ENCODE data around the gene INHA. TPM values are rescaled to one million over a fixed set of nuclear protein-coding genes. Genes with fewer than 3 reads are reported as not detected.

Gene INHA
- total RNA-seq, 1 donor from 2014 or later = 0.52 TPM

- Histone ChIP-seq H3K4me2 (ENCODE audit: low read length) (no peak overlapping the region), H3K27ac (ENCODE audit: low read depth, low read length) (no peak overlapping the region), H4K20me1 (ENCODE audit: insufficient read depth, low read length) (peaks cover 47% of the 10 kb centered on the region), H3K4me1 (ENCODE audit: insufficient read depth, low read length) (peaks cover 24% of the 10 kb centered on the region), H3K9me3 (ENCODE audit: insufficient read depth, low read depth, low read length) (no peaks in the 10 kb centered on the region), H3K4me3 (ENCODE audit: insufficient read depth, low read depth, low read length) (no peak overlapping the region), H3K9ac (ENCODE audit: low read length) (no peak overlapping the region), H3K36me3 (ENCODE audit: insufficient read depth, low read length) (peaks cover 13% of the 10 kb centered on the region), H2AFZ (ENCODE audit: low read depth, low read length) (no peak overlapping the region), H3K27me3 (ENCODE audit: insufficient read depth, low read length) (no peaks in the 10 kb centered on the region), H3K79me2 (ENCODE audit: insufficient read depth, low read length) (peaks cover 23% of the 10 kb centered on the region)
- peaks cover 7% of the 10 kb centered on the region for H3K4me1 Mint-ChIP-seq (ENCODE audit: low read depth, unreplicated experiment)
- peaks cover 9% of the 10 kb centered on the region for H3K36me3 Mint-ChIP-seq (ENCODE audit: low read depth, unreplicated experiment)
- TF ChIP-seq EZH2 (IDR thresholded peaks at IDR 0.05; ENCODE audit: insufficient read depth, low read length) = no peak
- TF ChIP-seq, protein P1, sequence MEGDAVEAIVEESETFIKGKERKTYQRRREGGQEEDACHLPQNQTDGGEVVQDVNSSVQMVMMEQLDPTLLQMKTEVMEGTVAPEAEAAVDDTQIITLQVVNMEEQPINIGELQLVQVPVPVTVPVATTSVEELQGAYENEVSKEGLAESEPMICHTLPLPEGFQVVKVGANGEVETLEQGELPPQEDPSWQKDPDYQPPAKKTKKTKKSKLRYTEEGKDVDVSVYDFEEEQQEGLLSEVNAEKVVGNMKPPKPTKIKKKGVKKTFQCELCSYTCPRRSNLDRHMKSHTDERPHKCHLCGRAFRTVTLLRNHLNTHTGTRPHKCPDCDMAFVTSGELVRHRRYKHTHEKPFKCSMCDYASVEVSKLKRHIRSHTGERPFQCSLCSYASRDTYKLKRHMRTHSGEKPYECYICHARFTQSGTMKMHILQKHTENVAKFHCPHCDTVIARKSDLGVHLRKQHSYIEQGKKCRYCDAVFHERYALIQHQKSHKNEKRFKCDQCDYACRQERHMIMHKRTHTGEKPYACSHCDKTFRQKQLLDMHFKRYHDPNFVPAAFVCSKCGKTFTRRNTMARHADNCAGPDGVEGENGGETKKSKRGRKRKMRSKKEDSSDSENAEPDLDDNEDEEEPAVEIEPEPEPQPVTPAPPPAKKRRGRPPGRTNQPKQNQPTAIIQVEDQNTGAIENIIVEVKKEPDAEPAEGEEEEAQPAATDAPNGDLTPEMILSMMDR (IDR thresholded peaks at IDR 0.05; ENCODE audit: insufficient read depth, low read depth, low read length) = no peak
- H3K9me3 Mint-ChIP-seq (ENCODE audit: unreplicated experiment) = no peaks in the 10 kb centered on the region
- H3K4me3 Mint-ChIP-seq (ENCODE audit: unreplicated experiment) = no peak overlapping the region
- no peak for DNase-seq (ENCODE audit: low read depth)
- H3K27ac Mint-ChIP-seq (ENCODE audit: unreplicated experiment) = peak overlapping the region; percentile 58
- no peak for FAIRE-seq
- H3K27me3 Mint-ChIP-seq (ENCODE audit: low read depth, unreplicated experiment) = peaks cover 10% of the 10 kb centered on the region
These were observed 35.1 kb upstream of the INHA start for GRCh38 chr2:219536967-219537366.

- FAIRE-seq = no peak
- H3K36me3 ChIP-seq (ENCODE audit: insufficient read depth, low read length) = peaks cover 13% of the 10 kb centered on the region
- no peaks in the 10 kb centered on the region for H3K9me3 ChIP-seq (ENCODE audit: insufficient read depth, low read depth, low read length)
- Mint-ChIP-seq H3K4me1 (ENCODE audit: low read depth, unreplicated experiment) (peaks cover 7% of the 10 kb centered on the region), H3K27me3 (ENCODE audit: low read depth, unreplicated experiment) (peaks cover 7% of the 10 kb centered on the region), H3K36me3 (ENCODE audit: low read depth, unreplicated experiment) (peaks cover 9% of the 10 kb centered on the region), H3K27ac (ENCODE audit: unreplicated experiment) (no peak overlapping the region), H3K9me3 (ENCODE audit: unreplicated experiment) (no peaks in the 10 kb centered on the region), H3K4me3 (ENCODE audit: unreplicated experiment) (no peak overlapping the region)
- H3K27ac ChIP-seq (ENCODE audit: low read depth, low read length) = no peak overlapping the region
- H3K9ac ChIP-seq (ENCODE audit: low read length) = peak overlapping the region; percentile 30
- H3K4me1 ChIP-seq (ENCODE audit: insufficient read depth, low read length) = peaks cover 30% of the 10 kb centered on the region
- no peak overlapping the region for H3K4me2 ChIP-seq (ENCODE audit: low read length)
- H3K4me3 ChIP-seq (ENCODE audit: insufficient read depth, low read depth, low read length) = no peak overlapping the region
- TF ChIP-seq EZH2 (IDR thresholded peaks at IDR 0.05; ENCODE audit: insufficient read depth, low read length) = no peak
- TF ChIP-seq, protein P1 (IDR thresholded peaks at IDR 0.05; ENCODE audit: insufficient read depth, low read depth, low read length) = no peak
- H2AFZ ChIP-seq (ENCODE audit: low read depth, low read length) = no peak overlapping the region
- H3K27me3 ChIP-seq (ENCODE audit: insufficient read depth, low read length) = no peaks in the 10 kb centered on the region
- peaks cover 32% of the 10 kb centered on the region for H3K79me2 ChIP-seq (ENCODE audit: insufficient read depth, low read length)
- peaks cover 56% of the 10 kb centered on the region for H4K20me1 ChIP-seq (ENCODE audit: insufficient read depth, low read length)
- DNase-seq (ENCODE audit: low read depth) = no peak
These were observed 34.2 kb upstream of the INHA start for GRCh38 chr2:219537657-219538488.

- peaks cover 56% of the 10 kb centered on the region for H4K20me1 ChIP-seq (ENCODE audit: insufficient read depth, low read length)
- Mint-ChIP-seq H3K27me3 (ENCODE audit: low read depth, unreplicated experiment) (peaks cover 3% of the 10 kb centered on the region), H3K27ac (ENCODE audit: unreplicated experiment) (no peak overlapping the region), H3K4me3 (ENCODE audit: unreplicated experiment) (no peak overlapping the region), H3K36me3 (ENCODE audit: low read depth, unreplicated experiment) (peaks cover 8% of the 10 kb centered on the region), H3K4me1 (ENCODE audit: low read depth, unreplicated experiment) (peaks cover 7% of the 10 kb centered on the region), H3K9me3 (ENCODE audit: unreplicated experiment) (no peaks in the 10 kb centered on the region)
- FAIRE-seq (no peak), DNase-seq (ENCODE audit: low read depth) (no peak)
- H3K9me3 ChIP-seq (ENCODE audit: insufficient read depth, low read depth, low read length) = no peaks in the 10 kb centered on the region
- H3K36me3 ChIP-seq (ENCODE audit: insufficient read depth, low read length) = peaks cover 13% of the 10 kb centered on the region
- H2AFZ ChIP-seq (ENCODE audit: low read depth, low read length) = no peak overlapping the region
- H3K9ac ChIP-seq (ENCODE audit: low read length) = peak overlapping the region; percentile 30
- no peak overlapping the region for H3K4me3 ChIP-seq (ENCODE audit: insufficient read depth, low read depth, low read length)
- peaks cover 35% of the 10 kb centered on the region for H3K79me2 ChIP-seq (ENCODE audit: insufficient read depth, low read length)
- TF ChIP-seq, protein P1 (IDR thresholded peaks at IDR 0.05; ENCODE audit: insufficient read depth, low read depth, low read length) = no peak
- TF ChIP-seq EZH2 (IDR thresholded peaks at IDR 0.05; ENCODE audit: insufficient read depth, low read length) = no peak
- H3K4me2 ChIP-seq (ENCODE audit: low read length) = peak overlapping the region; percentile 54
- peaks cover 30% of the 10 kb centered on the region for H3K4me1 ChIP-seq (ENCODE audit: insufficient read depth, low read length)
- H3K27ac ChIP-seq (ENCODE audit: low read depth, low read length) = no peak overlapping the region
- H3K27me3 ChIP-seq (ENCODE audit: insufficient read depth, low read length) = no peaks in the 10 kb centered on the region
These were observed 33.6 kb upstream of the INHA start for GRCh38 chr2:219538504-219538951.

All from astrocyte (in vitro differentiated cells and primary cell).